ENCODE data around the gene VWA8. TPM values are rescaled to one million over a fixed set of nuclear protein-coding genes. Genes with fewer than 3 reads are reported as not detected.

VWA8 gene
- total and polyA plus RNA-seq, 8 donors, result 11.9 to 24.4 (median 14.4) TPM

DNA sequence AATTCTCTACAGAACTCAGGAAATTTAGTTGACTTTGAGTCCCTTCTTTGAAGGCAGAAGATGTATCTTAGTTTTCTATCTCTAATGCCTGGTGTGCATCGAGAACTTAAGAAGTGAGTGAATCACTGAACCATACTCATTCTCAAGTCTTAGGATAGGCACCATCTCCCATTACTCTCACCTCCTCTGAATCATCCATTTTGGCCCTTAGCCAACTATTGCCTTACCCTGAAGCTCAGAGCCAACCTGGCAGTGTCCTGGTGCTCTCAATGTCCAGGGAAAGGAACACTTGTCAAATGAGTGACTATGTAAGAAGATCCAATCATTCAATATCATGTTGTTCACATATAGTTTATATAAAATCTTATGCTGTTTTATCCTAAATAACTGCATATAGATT is 357.0 kb downstream of the VWA8 start:
- ATAC-seq (peak; percentile 24), DNase-seq (no peak)
- TF ChIP-seq, protein P1, sequence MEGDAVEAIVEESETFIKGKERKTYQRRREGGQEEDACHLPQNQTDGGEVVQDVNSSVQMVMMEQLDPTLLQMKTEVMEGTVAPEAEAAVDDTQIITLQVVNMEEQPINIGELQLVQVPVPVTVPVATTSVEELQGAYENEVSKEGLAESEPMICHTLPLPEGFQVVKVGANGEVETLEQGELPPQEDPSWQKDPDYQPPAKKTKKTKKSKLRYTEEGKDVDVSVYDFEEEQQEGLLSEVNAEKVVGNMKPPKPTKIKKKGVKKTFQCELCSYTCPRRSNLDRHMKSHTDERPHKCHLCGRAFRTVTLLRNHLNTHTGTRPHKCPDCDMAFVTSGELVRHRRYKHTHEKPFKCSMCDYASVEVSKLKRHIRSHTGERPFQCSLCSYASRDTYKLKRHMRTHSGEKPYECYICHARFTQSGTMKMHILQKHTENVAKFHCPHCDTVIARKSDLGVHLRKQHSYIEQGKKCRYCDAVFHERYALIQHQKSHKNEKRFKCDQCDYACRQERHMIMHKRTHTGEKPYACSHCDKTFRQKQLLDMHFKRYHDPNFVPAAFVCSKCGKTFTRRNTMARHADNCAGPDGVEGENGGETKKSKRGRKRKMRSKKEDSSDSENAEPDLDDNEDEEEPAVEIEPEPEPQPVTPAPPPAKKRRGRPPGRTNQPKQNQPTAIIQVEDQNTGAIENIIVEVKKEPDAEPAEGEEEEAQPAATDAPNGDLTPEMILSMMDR (IDR thresholded peaks at IDR 0.05), result no peak
- peaks cover 0 to 3% of the 10 kb centered on the region in 2 donors for H3K4me1 ChIP-seq
- H3K4me3 ChIP-seq, result no peak overlapping the region
- no peaks in the 10 kb centered on the region for H3K27me3 ChIP-seq
- H3K27ac ChIP-seq, result no peak overlapping the region
- no peaks in the 10 kb centered on the region for H3K36me3 ChIP-seq
- H3K9me3 ChIP-seq, result no peaks in the 10 kb centered on the region
- intact Hi-C loops (cut with DNase I), result no loop called here

DNA sequence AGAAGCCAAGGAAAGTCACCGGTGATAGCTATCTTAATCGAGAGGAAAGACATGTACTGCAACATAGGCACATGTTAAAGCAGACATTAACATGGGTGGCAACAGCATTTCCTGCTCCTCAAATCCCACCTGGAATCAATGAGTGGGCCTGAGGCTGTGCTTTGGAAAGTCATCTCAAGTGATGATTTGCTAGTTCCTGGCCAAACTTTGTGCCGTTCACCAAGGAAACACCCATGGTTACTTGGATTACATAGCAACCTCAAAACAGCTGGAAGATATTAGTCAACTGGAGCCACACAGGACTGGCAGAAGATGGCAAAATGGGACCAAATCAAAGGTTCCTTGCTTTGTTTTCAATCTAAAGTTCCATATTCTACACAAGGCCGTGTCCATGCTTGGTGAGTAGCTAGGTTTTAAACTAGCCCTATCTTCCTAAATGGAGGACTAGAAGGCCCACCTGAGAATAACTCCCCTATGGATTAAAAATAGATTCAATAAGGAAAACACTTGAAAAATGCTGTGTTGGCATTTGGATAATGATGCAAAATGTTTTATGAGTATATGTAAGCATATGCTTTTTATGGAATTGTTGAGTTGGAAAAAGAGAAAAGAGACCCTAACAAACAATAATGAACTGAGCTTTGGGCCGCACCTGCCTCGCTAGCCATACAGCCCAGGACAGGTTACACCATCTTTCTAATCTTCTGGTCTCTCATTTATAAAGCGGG is 359.0 kb downstream of the VWA8 start:
- Histone ChIP-seq H3K27me3 (no peaks in the 10 kb centered on the region), H3K4me1 (peaks cover 0 to 5% of the 10 kb centered on the region in 2 donors), H3K9me3 (no peaks in the 10 kb centered on the region), H3K4me3 (no peak overlapping the region), H3K27ac (no peak overlapping the region), H3K36me3 (no peaks in the 10 kb centered on the region)
- intact Hi-C loops (cut with DNase I), result no loop called here
- ATAC-seq (no peak), DNase-seq (no peak)
- TF ChIP-seq, protein P1 (IDR thresholded peaks at IDR 0.05), result no peak

DNA sequence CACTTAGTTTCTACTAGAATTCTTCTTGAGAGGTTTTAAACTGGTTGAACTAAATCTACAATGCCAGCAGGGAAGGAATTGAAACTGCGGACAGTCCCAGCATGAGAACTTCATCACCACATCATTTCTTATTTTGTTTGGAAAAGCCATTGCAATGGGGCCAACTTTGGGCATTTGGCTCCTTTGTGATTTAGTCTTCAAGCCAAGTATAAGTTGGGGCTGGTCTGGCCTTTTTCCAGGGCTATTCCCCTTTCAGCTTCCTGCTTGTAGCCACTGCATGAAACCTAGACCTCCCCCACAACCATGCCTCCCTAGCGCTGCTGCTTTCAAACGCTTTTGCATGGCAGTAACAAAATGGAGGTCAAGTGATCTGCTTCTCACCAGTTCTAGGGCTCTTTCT is 361.3 kb downstream of the VWA8 start:
- no peak for ATAC-seq
- TF ChIP-seq, protein P1 (IDR thresholded peaks at IDR 0.05), result no peak
- no peaks in the 10 kb centered on the region for H3K27me3 ChIP-seq
- no peak overlapping the region for H3K4me3 ChIP-seq
- intact Hi-C loops (cut with DNase I), result no loop called here
- no peak overlapping the region for H3K27ac ChIP-seq
- peak in 1 of 4 donors; percentile 65 for DNase-seq
- no peaks in the 10 kb centered on the region for H3K9me3 ChIP-seq
- H3K4me1 ChIP-seq, result peaks cover 9 to 15% of the 10 kb centered on the region in 2 donors
- no peaks in the 10 kb centered on the region for H3K36me3 ChIP-seq

DNA sequence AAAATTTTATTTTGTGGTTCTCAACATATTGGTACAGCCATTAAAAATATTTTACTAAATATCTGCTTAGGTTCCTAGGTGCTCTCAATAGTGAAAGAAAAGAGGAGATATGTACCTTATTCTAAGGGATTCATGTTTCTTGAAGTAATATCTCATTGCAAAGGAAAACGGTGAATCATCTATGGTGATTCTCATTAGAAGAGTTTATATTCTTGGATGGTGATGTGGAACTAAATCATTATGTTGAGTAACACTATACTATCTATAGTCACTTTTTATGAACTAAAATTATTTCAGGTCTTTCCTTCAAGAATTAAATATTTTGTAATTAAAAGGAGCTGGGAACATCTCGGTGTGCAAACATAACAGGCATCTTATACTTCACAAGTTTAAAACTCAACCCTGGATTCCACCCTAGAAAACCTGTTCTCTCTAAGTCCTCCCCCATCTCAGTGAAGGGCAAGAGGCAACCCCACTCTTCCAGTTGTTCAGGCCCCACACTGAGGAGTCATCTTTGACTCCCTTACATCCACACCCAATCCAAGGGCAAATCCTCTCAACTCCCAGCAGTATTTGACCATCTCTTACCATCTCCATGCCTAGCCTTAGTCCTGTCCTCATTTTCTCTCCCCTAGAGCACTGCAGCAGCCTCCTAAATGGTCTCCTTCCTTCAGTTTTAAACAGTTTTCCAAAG is 363.4 kb downstream of the VWA8 start:
- Histone ChIP-seq H3K36me3 (no peaks in the 10 kb centered on the region), H3K27me3 (no peaks in the 10 kb centered on the region), H3K9me3 (no peaks in the 10 kb centered on the region), H3K4me3 (no peak overlapping the region), H3K4me1 (peaks cover 9 to 15% of the 10 kb centered on the region in 2 donors), H3K27ac (no peak overlapping the region)
- ATAC-seq (no peak), DNase-seq (no peak)
- intact Hi-C loops (cut with DNase I), result no loop called here
- TF ChIP-seq, protein P1 (IDR thresholded peaks at IDR 0.05), result no peak

DNA sequence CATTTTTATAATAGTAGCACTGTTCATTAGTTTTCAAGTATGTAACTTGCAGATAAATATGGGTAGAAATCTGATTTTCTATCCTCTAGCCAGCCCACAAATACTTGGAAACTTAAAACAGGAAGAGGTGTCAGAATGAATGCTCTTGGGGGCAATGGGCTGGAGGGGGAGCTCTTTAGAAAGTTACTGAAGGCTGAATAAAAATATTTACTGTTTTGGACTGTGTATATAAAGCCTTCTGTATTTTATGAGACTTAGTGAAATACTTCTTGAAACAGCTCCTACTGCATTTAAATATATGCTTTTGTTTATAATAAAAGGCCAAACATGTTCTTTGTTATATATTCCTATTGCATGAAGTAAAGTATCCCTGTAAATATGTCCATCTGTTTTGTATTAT is 364.7 kb downstream of the VWA8 start:
- intact Hi-C loops (cut with DNase I), result no loop called here
- TF ChIP-seq, protein P1 (IDR thresholded peaks at IDR 0.05), result no peak
- Histone ChIP-seq H3K4me3 (no peak overlapping the region), H3K27ac (peak overlapping the region; percentile 4 to 35), H3K4me1 (peaks cover 9 to 15% of the 10 kb centered on the region in 2 donors), H3K36me3 (no peaks in the 10 kb centered on the region), H3K9me3 (no peaks in the 10 kb centered on the region), H3K27me3 (no peaks in the 10 kb centered on the region)
- peak; percentile 26 for ATAC-seq
- DNase-seq, result no peak
